GM15510 (cell line): ENCODE data around the gene CACNA1G.

Experiments used
- POLR2A ChIP-seq: IDR thresholded peaks from 3 replicates; pipeline ENCODE4 v1.6.1; 2011; ENCODE audit warnings: borderline replicate concordance; ENCODE audit not compliant: insufficient read length; ENCODE audit errors: extremely low read depth

The CACNA1G gene

GRCh38 chr17:50565402-50566350 is 5.2 kb downstream of the CACNA1G start:
- TF ChIP-seq POLR2A, result no peak

- no peak for TF ChIP-seq POLR2A
These were observed 6.4 kb downstream of the CACNA1G start for GRCh38 chr17:50566886-50567285.

GRCh38 chr17:50568659-50569058 is 8.1 kb downstream of the CACNA1G start:
- TF ChIP-seq POLR2A, result no peak

- no peak for TF ChIP-seq POLR2A
These were observed 9.1 kb downstream of the CACNA1G start for GRCh38 chr17:50569592-50569991.

GRCh38 chr17:50570032-50570431 is 9.5 kb downstream of the CACNA1G start:
- TF ChIP-seq POLR2A, result no peak

GRCh38 chr17:50570528-50570927 is 10.0 kb downstream of the CACNA1G start:
- no peak for TF ChIP-seq POLR2A

GRCh38 chr17:50571681-50572080 is 11.2 kb downstream of the CACNA1G start:
- TF ChIP-seq POLR2A, result no peak

GRCh38 chr17:50572541-50572940 is 12.0 kb downstream of the CACNA1G start:
- no peak for TF ChIP-seq POLR2A

GRCh38 chr17:50573866-50574611 is 13.5 kb downstream of the CACNA1G start:
- no peak for TF ChIP-seq POLR2A

GRCh38 chr17:50575581-50576210 is 15.2 kb downstream of the CACNA1G start:
- TF ChIP-seq POLR2A, result no peak

GRCh38 chr17:50576864-50577263 is 16.3 kb downstream of the CACNA1G start:
- TF ChIP-seq POLR2A, result no peak

GRCh38 chr17:50577451-50577954 is 17.0 kb downstream of the CACNA1G start:
- TF ChIP-seq POLR2A, result no peak

- TF ChIP-seq POLR2A, result no peak
These were observed 17.7 kb downstream of the CACNA1G start for GRCh38 chr17:50578173-50578572.

GRCh38 chr17:50579399-50579798 is 18.9 kb downstream of the CACNA1G start:
- no peak for TF ChIP-seq POLR2A

GRCh38 chr17:50580646-50581045 is 20.1 kb downstream of the CACNA1G start:
- TF ChIP-seq POLR2A, result no peak

- no peak for TF ChIP-seq POLR2A
These were observed 20.8 kb downstream of the CACNA1G start for GRCh38 chr17:50581316-50581715.

- no peak for TF ChIP-seq POLR2A
These were observed 22.2 kb downstream of the CACNA1G start for GRCh38 chr17:50582741-50583140.
